ENCODE measurements around the gene YWHAH. TPM values are rescaled to one million over a fixed set of nuclear protein-coding genes. Genes with fewer than 3 reads are reported as not detected.

Gene YWHAH
- total and polyA plus RNA-seq, 2 of the 8 experiments (the other 6 are each of a cell fraction or from before 2014, with no cell fraction given) = 146 to 247 TPM

DNA sequence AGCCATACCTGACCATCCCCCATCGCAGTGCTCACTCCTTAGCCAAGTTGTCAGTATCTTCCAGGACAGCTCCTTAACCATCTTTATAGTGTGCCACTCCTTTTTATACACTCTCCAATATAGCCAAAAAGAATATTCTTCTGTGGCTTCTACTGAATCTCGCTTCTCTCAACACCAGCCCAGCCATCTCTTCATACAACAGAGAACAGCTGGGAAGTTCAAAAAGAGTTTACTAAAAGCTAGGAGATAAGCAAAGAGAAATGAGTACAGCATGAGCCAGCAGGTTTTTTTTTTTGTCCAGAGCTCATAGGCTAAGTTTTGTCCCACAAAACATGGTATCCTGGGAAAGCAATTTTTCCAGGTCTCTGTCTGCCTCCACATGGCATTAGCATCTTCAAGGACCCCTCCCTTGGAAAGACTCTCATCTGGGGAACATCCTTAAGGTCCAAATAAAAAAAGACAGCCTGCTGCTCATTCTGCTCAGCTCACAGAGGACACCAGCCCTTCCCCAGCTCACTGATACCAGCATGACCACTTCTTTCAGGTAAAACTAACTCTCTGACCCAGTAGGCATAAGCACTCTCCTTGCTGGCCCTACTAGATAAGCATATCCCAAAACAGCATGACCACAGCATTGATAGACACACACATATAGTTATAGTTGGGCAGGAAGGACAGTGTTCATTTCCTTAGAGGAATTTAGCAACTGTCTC, 48.8 kb upstream of the YWHAH start (continued):
- no peak for TF ChIP-seq RBBP5 (IDR thresholded peaks at IDR 0.05; ENCODE audit: borderline replicate concordance, low read depth, low read length)
- TF ChIP-seq JUND (IDR thresholded peaks at IDR 0.05; ENCODE audit: low read length) = no peak
- TF ChIP-seq, protein P1, sequence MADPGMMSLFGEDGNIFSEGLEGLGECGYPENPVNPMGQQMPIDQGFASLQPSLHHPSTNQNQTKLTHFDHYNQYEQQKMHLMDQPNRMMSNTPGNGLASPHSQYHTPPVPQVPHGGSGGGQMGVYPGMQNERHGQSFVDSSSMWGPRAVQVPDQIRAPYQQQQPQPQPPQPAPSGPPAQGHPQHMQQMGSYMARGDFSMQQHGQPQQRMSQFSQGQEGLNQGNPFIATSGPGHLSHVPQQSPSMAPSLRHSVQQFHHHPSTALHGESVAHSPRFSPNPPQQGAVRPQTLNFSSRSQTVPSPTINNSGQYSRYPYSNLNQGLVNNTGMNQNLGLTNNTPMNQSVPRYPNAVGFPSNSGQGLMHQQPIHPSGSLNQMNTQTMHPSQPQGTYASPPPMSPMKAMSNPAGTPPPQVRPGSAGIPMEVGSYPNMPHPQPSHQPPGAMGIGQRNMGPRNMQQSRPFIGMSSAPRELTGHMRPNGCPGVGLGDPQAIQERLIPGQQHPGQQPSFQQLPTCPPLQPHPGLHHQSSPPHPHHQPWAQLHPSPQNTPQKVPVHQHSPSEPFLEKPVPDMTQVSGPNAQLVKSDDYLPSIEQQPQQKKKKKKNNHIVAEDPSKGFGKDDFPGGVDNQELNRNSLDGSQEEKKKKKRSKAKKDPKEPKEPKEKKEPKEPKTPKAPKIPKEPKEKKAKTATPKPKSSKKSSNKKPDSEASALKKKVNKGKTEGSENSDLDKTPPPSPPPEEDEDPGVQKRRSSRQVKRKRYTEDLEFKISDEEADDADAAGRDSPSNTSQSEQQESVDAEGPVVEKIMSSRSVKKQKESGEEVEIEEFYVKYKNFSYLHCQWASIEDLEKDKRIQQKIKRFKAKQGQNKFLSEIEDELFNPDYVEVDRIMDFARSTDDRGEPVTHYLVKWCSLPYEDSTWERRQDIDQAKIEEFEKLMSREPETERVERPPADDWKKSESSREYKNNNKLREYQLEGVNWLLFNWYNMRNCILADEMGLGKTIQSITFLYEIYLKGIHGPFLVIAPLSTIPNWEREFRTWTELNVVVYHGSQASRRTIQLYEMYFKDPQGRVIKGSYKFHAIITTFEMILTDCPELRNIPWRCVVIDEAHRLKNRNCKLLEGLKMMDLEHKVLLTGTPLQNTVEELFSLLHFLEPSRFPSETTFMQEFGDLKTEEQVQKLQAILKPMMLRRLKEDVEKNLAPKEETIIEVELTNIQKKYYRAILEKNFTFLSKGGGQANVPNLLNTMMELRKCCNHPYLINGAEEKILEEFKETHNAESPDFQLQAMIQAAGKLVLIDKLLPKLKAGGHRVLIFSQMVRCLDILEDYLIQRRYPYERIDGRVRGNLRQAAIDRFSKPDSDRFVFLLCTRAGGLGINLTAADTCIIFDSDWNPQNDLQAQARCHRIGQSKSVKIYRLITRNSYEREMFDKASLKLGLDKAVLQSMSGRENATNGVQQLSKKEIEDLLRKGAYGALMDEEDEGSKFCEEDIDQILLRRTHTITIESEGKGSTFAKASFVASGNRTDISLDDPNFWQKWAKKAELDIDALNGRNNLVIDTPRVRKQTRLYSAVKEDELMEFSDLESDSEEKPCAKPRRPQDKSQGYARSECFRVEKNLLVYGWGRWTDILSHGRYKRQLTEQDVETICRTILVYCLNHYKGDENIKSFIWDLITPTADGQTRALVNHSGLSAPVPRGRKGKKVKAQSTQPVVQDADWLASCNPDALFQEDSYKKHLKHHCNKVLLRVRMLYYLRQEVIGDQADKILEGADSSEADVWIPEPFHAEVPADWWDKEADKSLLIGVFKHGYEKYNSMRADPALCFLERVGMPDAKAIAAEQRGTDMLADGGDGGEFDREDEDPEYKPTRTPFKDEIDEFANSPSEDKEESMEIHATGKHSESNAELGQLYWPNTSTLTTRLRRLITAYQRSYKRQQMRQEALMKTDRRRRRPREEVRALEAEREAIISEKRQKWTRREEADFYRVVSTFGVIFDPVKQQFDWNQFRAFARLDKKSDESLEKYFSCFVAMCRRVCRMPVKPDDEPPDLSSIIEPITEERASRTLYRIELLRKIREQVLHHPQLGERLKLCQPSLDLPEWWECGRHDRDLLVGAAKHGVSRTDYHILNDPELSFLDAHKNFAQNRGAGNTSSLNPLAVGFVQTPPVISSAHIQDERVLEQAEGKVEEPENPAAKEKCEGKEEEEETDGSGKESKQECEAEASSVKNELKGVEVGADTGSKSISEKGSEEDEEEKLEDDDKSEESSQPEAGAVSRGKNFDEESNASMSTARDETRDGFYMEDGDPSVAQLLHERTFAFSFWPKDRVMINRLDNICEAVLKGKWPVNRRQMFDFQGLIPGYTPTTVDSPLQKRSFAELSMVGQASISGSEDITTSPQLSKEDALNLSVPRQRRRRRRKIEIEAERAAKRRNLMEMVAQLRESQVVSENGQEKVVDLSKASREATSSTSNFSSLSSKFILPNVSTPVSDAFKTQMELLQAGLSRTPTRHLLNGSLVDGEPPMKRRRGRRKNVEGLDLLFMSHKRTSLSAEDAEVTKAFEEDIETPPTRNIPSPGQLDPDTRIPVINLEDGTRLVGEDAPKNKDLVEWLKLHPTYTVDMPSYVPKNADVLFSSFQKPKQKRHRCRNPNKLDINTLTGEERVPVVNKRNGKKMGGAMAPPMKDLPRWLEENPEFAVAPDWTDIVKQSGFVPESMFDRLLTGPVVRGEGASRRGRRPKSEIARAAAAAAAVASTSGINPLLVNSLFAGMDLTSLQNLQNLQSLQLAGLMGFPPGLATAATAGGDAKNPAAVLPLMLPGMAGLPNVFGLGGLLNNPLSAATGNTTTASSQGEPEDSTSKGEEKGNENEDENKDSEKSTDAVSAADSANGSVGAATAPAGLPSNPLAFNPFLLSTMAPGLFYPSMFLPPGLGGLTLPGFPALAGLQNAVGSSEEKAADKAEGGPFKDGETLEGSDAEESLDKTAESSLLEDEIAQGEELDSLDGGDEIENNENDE (IDR thresholded peaks at IDR 0.05; ENCODE audit: insufficient replicate concordance, low read length) = no peak
- no peak for TF ChIP-seq TEAD4 (IDR thresholded peaks at IDR 0.05; ENCODE audit: low read depth, low read length)
- TF ChIP-seq, protein P2, sequence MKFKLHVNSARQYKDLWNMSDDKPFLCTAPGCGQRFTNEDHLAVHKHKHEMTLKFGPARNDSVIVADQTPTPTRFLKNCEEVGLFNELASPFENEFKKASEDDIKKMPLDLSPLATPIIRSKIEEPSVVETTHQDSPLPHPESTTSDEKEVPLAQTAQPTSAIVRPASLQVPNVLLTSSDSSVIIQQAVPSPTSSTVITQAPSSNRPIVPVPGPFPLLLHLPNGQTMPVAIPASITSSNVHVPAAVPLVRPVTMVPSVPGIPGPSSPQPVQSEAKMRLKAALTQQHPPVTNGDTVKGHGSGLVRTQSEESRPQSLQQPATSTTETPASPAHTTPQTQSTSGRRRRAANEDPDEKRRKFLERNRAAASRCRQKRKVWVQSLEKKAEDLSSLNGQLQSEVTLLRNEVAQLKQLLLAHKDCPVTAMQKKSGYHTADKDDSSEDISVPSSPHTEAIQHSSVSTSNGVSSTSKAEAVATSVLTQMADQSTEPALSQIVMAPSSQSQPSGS (IDR thresholded peaks at IDR 0.05; ENCODE audit: low read length) = no peak
- TF ChIP-seq CBX5 (IDR thresholded peaks at IDR 0.05; ENCODE audit: low read depth, low read length) = no peak

Measured in H1 (cell line).